ENCODE results near the gene RNASE13. TPM values are rescaled to one million over a fixed set of nuclear protein-coding genes. Genes with fewer than 3 reads are reported as not detected.

The RNASE13 gene
- total RNA-seq (2021) = not detected in 2 replicates
- long read RNA-seq = 0 reads

- no peak for TF ChIP-seq CTCF (conservative IDR thresholded peaks at IDR 0.05)
- H3K18ac ChIP-seq (ENCODE audit: insufficient read length, low read depth, low read length) = no peak within 1 kb of the TSS
- no peak within 1 kb of the TSS for H3K23ac ChIP-seq (ENCODE audit: insufficient read length, low read depth, low read length)
- H4K8ac ChIP-seq (replicated peaks; ENCODE audit: insufficient read length, low read depth, low read length) = no peak within 1 kb of the TSS
- H2BK12ac ChIP-seq (ENCODE audit: insufficient read length, low read depth, low read length) = no peak within 1 kb of the TSS
- no peak within 1 kb of the TSS for H4K91ac ChIP-seq (ENCODE audit: insufficient read length, low read depth, low read length)
- H3K79me2 ChIP-seq (ENCODE audit: insufficient read depth, low read length) = no peaks in the 10 kb centered on the region
- H3K4ac ChIP-seq (ENCODE audit: low read depth, low read length) = no peak within 1 kb of the TSS
- no peak within 1 kb of the TSS for H3T11ph ChIP-seq (ENCODE audit: low read length)
- no peak for DNase-seq
- H3K4me2 ChIP-seq (ENCODE audit: insufficient read depth, insufficient read length, low read length) = no peak within 1 kb of the TSS
- Mint-ChIP-seq H3K27ac (no peak within 1 kb of the TSS), H3K27me3 (ENCODE audit: low read depth) (peaks cover 50% of the 10 kb centered on the region), H3K9me3 (no peaks in the 10 kb centered on the region), H3K4me3 (no peak within 1 kb of the TSS), H3K4me1 (peaks cover 15 to 16% of the 10 kb centered on the region in 2 experiments), H3K36me3 (ENCODE audit: insufficient read depth in 1 of 3, low read depth in 3 of 3) (no peaks in the 10 kb centered on the region)
- no peaks in the 10 kb centered on the region for H4K20me1 ChIP-seq (ENCODE audit: control insufficient read depth, insufficient read depth, insufficient read length)
- H2AFZ ChIP-seq (ENCODE audit: low read length) = no peak within 1 kb of the TSS
- H2BK5ac ChIP-seq (ENCODE audit: insufficient read length, low read length) = no peak within 1 kb of the TSS
- no peak within 1 kb of the TSS for H2BK15ac ChIP-seq (ENCODE audit: low read depth, low read length)
- no CpG with 5 or more reads among the region's 5 CpGs for WGBS (ENCODE audit: extremely low coverage, insufficient read length, low lambda C conversion rate)
- no peaks in the 10 kb centered on the region for H3K23me2 ChIP-seq (ENCODE audit: insufficient read length, low read depth, low read length, poor library complexity, severe bottlenecking)
- no peak within 1 kb of the TSS for H3K56ac ChIP-seq (ENCODE audit: insufficient read length, low read depth, low read length)
- no peak within 1 kb of the TSS for H3K27ac ChIP-seq (ENCODE audit: insufficient read length, low read depth, low read length)
- no peak within 1 kb of the TSS for H3K9ac ChIP-seq (ENCODE audit: extremely low read depth, insufficient read length, low read length)
- H3K14ac ChIP-seq (ENCODE audit: insufficient read depth, low read length) = no peak within 1 kb of the TSS
- no peak within 1 kb of the TSS for H2BK120ac ChIP-seq (ENCODE audit: low read depth, low read length, poor library complexity, severe bottlenecking)
- H4K5ac ChIP-seq (ENCODE audit: insufficient read length, low read depth, low read length) = no peak within 1 kb of the TSS
- H3K79me1 ChIP-seq (ENCODE audit: insufficient read depth, low read depth, low read length, poor library complexity, severe bottlenecking) = no peaks in the 10 kb centered on the region
- H3K27me3 ChIP-seq (ENCODE audit: insufficient read depth, low read length) = no peaks in the 10 kb centered on the region
- H3K4me1 ChIP-seq (ENCODE audit: insufficient read depth, low read length) = peaks cover 5% of the 10 kb centered on the region
- no peak within 1 kb of the TSS for H2BK20ac ChIP-seq (ENCODE audit: low read depth, low read length, poor library complexity, severe bottlenecking)
- H2AK5ac ChIP-seq (ENCODE audit: insufficient read length, low read length) = no peak within 1 kb of the TSS
- no peaks in the 10 kb centered on the region for H3K9me3 ChIP-seq (ENCODE audit: control insufficient read depth, low read depth, low read length)
Observed at GRCh38 chr14:21034707-21035106, at the start of gene RNASE13. TSS of gene RNASE13 (minus strand) at chr14:21034807. CDS start at chr14:21034288, 519 bp downstream.
